GM18867 (cell line): ENCODE data around the gene CYBA.

Source experiments
- ATAC-seq: cut with Tn5 transposase; IDR thresholded peaks from one replicate; pipeline ENCODE4 v1.9.1; 2021; ENCODE audit warnings: mild to moderate bottlenecking, moderate library complexity; ENCODE audit not compliant: unreplicated experiment

The CYBA gene

DNA sequence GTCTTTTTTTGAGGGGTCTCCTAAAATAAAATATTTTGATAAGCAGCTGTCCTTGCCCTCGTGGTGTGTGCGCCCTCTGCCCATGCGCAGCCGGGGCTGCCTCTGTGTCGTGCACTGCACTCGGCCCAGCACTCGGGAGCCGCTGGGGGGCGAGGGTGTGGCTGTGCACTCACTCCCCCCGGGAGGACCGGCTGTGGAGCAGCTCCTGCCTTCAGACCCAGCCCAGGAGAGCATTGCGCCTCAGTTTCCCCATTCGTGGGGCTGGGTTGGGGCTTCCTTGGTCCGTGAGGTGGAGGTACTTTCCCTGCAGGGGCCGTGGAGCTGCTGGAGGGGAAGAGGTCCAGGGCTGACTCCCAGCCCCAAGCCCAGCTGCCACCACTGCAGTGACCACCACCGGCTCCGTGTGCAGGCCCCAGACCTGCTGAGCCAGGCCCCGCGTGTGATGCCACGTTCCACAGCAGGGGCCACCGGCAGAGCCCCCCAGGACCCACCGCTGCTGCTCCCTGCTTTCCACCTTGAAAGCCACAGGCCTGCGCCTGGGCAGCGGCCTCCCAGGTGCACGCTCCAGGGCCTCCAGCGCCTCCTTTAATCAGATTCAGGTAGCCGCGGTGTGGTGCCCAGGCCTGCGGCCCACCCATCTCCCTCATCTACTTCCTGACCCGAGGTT is 18.8 kb downstream of the CYBA start:
- no peak for ATAC-seq

DNA sequence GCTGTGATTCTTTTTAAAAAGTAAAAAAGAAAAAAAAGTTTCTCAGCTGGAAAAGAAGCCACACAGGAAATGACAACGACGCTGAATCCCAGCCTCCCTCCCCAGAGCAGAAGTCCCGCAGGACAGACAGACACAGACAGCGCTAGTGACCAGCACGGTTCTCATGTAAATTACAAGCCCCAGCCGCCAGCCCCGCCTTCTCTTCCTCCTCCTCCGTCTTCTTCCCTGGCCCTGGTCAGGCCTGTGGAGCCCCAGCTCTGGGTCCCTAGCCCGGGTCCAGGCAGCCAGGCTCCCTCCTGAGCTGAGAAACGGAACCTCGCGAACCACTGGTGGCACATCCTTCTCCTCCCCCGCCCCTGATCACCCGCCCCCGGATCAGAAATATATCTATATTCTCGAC is 19.5 kb downstream of the CYBA start:
- ATAC-seq: no peak

DNA sequence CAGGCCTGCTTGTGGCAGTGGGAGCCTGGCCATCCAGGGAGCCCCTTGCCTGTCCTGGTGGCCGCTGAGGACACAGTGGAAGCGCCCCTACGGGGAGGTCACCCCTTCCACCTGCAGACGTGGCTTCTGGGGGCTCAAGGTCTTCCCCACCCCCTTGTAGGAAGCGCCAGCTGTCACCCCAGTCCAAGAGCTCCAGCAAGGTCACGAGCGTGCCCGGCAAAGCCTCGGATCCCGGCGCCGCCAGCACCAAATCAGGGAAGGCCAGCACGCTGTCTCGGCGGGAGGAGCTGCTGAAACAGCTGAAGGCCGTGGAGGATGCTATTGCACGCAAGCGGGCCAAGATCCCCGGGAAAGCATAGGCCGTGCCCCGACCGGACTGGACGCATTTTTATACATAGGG is 19.9 kb downstream of the CYBA start:
- no peak for ATAC-seq

DNA sequence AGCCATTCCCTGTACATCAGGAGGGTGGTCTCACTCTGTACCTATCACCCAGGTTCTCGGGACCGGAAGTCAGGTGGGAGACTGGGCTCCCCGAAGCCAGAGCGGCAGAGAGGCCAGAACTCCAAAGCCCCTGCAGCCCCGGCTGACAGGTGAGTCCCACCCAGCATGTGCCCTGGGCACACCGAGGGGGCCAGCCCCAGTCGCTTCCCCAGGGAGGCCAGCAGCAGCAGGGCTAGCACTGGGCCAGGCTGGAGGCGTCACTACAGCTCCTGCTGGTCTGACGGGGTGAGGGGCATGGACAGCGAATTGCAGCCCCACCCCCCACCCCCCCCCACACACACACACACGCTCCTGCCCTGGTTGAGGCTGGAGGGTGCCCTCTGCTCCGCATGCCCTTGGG is 20.4 kb downstream of the CYBA start:
- ATAC-seq: no peak

DNA sequence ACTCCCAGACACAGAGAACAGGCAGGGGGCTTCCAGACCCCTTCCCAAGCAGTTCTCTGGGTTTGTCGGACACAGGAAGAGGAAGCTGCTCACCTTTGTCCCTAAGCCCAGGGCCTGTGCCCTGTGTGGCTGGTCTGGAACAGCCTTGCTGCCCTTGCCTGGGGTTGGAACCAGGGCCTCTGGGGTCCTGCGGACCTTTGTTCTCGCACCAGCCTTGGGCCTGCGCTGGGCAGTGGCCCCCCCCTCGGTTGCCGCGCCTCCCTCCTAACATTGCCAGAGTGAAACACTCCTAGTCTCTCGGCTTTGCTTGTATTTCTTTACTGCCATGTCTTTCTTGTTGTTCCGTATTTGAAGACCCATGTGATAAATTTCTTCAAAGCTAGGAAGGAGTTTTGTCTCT is 21.0 kb downstream of the CYBA start:
- no peak for ATAC-seq

DNA sequence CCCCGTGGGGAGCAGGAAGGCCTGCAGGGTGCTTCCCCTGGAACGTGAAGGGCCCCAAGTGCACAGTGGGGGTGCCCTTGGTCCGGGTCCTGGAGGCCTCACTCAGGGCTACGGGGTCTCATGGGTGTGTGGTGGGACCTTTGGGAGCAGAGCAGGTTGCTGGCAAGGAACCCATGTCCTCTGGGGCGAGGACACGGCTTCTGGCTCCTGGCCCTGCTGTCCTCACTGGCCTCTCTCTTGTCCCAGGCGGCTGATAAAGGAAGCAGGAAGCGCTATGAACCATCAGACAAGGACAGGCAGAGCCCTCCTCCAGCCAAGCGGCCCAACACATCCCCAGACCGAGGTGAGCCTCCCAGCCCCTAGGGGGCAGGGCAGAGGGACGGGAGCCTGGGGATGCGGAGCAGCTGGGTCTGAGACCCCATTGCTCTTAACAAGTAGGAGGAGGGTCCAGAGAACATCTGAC is 22.3 kb downstream of the CYBA start:
- no peak for ATAC-seq

DNA sequence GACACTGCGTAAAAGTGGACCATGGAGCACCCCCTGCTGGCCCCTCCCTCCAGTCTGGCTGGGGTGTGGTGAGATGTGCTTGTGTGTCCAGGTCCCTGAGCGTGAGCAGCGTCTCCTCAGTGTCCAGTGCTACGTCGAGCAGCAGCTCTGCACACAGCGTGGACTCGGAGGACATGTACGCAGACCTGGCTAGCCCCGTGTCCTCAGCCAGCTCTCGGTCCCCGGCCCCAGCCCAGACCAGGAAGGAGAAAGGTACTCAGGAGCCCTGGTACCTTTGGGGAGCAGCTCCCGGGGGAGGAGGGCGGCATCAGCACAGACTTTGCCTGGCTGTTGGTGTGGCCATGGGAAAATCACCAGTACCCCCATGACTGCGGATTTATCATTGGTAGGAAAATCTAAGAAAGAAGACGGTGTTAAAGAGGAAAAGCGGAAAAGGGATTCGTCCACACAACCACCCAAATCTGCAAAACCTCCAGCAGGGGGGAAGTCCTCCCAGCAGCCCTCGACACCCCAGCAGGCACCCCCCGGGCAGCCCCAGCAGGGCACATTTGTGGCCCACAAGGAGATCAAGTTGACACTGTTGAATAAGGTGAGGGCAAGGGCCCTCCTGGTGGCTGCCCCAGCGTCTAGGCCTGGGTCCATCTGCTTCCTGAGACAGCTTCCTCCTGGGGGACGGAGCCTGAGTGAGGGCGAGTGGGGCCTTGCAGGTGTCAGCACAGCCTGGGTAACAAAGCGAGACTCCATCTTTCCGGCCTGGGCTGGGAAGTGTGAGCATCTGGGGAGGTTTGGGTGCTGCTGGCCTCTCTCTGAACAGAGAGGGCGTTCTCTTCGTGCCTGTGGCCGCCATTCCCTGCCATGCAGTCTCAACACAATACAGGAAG is 23.1 kb downstream of the CYBA start:
- ATAC-seq: no peak

DNA sequence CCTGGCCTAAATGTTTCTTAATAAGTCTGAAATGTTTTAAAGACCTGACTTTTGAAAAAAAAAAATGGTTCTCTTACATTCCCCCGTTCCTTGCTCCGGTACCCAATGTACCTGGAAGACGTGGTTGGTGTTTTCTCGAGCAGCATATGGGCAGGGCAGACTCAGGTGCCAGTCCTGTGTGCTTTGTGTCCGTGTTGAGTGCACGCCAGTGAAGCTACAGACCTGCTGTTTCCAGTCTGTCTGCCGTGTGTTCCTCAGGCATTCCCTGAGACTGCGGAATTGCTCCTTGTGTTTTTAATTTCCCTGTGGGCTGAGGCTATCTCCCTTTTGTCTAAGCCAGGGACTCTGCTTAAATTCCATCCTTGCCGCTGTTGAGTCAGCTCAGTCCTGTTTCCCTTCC is 24.2 kb downstream of the CYBA start:
- no peak for ATAC-seq

DNA sequence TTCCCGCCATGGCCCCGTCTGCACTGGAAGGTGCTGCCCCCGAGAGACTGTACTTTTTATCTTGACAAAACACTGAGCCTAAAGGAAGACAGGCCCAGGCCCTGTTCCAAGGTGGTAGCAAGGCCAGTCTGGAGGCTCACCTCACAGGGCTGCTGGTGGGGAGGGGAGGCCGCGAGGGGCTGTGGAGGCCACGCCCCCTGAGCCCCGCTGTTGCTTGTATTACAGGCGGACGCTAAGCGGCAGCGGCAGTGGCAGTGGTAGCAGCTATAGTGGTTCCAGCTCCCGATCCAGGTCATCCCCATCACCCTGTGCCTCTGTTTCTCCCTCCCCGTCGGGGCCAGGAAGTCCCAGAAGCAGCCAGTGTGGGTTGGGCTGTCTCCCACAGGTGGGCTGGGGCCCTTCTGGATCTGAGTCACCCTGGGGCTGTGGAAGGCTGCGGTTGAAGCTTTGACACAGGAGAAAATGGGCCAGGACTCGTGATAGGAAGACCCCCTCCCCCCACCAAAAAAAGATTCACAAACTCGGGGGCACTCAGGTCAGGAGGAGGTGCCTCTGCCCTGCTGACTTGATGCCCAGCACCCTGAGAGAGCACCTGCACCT is 25.8 kb downstream of the CYBA start:
- no peak for ATAC-seq

DNA sequence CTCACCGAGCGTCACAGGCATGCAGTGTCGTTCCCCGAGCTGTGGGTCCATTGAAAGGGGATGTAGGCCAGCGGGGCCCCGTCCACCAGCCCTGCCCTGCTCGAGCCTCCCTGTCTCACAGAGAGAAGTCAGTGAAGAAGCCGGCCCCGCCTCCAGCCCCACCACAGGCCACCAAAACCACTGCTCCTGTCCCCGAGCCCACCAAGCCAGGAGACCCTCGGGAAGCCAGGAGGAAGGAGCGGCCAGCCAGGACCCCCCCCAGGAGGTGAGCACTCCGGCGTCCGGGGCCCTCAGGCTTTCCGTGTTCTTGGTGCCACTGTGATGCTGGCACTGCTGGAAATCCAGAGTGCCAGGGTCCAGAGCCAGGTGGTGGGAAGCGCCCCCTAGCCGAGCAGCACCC is 26.4 kb downstream of the CYBA start:
- no peak for ATAC-seq

DNA sequence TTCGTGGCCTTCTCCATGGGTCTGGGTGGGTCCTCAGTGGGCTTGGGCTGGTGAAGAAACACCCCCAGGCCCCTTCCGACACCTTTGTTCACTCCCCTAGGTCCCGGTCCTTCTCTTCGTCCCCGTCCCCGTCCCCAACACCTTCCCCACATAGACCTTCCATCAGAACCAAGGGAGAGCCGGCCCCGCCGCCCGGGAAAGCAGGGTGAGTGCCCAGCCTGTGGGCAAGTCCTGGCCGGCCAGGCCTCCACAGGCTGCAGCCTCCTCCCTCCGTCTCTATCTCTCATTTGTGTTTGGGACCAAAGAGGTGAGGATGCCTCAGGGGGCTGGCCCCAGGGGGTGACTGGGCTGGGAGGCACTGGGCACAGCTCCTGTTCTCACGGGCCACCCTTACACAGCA is 27.0 kb downstream of the CYBA start:
- no peak for ATAC-seq

DNA sequence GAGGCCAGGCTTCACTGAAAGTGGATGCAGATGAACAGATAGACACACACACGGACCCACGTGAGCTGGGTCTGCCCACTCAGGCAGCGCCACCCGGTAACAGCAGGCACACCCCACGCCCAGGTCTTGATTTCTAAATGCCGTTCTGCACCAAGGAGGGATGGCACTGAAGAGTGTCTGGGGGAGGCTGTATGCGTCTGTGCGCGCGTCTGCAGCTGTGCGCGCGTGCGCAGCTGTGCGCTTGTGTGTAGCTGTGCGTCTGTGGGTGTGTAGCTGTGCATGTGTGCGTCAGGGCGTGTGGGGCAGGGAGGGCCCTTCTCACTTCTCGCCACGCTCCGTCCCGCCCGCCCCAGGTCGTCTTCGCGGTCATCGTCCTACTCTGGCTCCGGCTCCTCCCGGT is 28.0 kb downstream of the CYBA start:
- ATAC-seq: no peak

DNA sequence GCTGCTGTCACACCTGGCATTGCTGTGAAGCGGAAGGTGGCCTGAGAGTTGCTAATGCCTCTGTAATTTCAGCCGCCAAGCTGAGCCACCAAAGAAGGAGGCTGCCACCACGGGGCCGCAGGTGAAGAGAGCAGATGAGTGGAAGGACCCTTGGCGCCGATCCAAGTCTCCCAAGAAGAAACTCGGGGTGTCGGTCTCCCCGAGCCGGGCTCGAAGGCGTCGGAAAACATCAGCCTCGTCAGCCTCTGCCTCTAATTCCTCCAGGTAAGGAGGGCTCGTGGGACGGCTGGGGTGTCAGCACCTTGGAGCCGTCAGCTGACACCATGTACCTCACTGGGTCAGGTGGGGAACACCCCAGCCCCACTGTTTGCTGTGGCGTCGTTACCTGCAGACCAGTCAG is 28.7 kb downstream of the CYBA start:
- no peak for ATAC-seq

DNA sequence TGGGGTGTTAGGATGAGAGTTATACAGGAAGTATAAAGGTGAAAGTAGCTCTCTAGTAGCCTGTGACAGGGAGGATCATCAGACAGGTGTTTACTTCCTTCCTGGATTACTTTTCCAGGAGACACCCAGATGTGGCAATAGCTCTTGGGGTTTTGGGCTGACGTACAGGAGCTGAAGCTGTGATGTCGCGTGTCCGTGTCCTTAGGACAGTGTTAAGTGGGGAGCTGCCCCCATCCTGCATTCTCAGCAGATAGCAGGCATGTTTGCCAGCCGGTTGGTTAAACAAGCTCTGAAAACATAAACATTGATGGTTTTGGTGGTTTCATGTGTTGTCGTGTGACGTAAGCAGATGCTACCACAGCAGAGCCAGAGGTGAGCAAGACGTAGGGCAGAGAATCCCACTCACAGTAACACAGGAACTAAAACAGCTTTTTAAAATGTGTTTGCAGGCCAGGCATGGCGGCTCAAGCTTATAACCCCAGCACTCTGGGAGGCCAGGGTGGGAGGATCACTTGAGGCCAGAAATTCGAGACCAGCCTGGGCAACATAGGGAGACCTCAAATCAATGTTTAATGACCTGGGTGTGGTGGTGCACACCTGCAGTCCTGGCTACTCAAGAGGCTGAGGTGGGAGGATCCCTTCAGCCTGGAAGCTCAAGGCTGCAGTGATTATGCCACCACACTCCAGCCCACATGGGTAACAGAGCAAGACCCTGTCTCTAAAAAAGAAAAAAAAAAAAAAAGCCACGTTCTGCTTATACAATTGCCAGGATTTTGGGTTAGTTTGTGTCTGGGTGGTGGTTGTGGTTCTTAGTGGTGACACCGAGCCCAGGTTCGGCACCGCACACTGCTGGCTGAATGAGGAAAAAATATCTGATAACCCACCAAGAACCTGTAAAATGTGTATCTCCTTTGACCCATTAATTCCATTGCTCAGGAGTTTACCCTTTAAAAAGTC is 30.7 kb downstream of the CYBA start:
- ATAC-seq: no peak

DNA sequence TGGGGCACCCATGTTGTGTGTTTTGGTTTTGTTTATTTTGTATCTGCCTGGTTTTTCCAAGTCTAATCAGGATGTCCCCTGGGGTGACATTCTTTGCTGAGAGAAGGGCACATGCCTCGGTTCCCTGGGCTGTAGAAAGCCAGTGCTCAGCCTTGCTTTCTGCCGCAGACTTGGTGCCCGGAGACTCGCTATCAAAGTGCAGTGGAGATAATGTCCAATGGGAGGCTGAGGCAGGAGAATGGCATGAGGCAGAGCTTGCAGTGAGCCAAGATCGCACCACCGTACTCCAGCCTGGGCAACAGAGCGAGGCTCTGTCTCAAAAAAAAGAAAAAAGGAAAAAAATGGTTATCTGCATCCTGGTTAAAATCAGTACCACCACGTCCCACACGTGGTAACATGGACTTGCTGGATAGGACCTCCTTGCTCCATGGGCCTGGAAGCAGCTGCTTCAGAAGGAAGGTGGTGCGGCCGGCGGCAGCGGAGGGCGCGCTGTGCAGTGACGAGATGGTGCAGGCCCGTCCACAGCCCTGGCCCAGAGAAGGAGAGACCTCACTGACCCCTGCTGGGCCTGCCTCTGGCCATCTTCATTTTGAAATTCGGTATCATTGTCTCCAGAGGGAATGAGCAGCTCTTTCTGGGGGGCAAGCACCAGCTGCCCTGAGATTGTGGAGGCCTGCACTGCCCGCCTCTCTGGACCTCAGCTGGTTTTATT is 31.7 kb downstream of the CYBA start:
- ATAC-seq: no peak

DNA sequence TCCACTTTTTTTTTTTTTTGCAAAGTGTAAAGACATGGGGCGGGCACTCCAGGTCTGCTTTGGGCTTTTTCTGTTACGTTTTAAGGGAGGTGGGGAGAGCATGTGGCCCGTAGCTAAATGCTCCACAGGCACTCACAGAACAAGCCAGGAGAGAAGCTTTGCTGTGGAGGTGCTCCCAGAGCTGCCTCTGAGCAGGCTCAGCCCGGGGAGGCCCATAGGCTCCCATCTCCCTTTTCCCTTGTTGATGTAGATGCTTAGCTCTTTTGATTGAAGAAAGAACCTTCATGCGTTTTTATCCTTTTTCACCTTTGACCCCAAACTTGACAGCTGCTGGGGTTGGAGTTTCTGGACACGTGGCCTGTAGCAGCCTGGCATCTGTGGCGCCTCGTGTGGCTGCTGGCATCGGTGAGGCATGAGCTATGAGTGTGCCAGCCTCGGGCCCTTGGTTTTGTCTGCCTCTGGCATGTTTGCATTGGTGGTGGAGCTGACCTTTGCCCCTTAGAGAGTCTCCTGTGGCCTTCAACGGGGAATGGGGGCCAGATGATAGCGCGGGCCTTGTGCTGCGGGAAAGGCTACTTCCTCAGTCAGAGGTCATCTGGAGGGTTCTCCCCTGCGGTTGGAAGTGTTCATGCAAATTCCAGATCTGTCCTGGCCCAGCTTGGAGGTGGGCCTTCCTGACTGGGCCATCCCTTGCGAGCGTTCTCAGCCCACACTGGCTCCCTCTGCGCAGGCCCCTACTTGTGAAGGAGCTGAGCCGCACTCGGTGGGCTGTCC is 32.5 kb downstream of the CYBA start:
- no peak for ATAC-seq

DNA sequence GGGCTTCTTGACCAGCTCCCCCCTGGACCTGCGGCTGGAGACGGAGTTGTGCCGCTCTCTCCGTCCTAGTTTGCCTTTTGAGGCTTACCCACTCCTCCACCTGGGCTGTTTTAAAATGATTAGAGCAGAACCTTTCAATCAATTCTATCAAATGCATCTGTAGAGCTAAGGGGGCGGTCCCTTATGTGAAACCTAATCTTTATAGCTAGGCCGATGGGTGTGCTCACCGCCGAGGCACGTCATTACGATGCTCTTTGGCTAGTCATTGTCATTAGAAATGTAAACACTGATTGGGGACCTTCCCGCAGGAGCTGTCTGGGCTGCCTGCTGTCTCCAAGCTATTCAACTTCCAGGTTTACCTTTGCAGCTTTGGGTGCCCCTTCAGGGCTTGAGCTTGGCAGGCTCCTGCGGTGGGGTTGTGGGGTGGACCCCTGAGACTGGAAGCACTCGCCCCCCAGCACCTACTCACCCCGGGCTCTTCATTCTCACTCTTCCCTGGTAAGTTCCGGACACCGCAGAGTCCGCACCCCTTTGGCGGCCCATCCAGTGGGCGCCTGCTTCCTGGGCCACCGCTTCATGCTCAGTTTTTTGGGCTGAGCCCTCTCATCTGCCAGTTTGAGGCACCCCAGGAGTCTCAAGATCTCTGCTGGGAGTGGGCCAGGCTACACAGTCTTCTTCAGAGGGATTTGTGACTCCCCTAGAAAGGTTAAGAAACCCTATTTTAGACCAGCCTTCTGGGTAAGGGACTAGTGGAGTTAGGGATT is 33.4 kb downstream of the CYBA start:
- ATAC-seq: no peak

DNA sequence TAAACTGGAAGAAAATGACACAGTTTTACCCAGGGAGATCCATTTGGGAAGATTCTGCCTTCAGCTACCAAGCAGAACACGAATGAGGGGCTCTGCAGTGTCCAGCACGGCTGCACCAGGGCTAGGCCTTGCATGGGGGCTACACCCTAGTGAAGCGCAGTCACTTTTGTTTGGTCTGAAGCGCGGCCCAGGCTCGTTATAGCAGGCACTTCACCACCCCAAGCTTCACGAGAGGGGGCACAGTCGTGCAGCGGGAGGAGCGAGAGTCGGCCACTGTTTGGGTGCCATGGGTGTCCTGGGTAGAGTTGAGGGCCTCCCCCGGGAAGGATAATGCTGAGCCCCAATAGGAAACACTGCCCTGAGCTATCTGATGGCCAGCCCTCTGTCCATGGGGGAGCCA is 34.1 kb downstream of the CYBA start:
- ATAC-seq: no peak

DNA sequence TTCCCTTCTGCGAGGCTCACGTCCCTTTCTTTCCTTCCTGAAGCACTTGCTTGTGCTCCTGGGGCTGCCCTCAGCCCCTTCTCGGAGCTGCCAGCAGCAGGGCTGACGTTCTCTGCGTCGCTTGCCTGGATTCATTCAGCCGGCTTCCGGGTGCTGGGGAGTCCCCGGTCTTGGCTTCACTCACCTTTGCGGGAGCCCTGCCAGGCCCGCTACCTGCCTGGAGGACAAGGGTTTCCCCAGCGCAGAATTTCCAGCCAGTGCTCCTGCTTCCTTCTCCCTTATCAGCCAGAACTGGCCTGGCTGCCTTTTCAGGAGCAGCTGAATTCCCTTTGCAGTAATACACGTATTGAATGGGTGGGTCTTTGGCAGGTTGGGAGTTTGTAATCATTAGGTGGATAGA is 34.5 kb downstream of the CYBA start:
- ATAC-seq: no peak
